Measurements from ENCODE around the gene KCNIP1.

GRCh38 chr5:170571875-170572852 is 68.3 kb downstream of the KCNIP1 start:
- TF ChIP-seq POLR2A (IDR thresholded peaks at IDR 0.05) (no peak), CTCF (IDR thresholded peaks at IDR 0.05) (no peak)

Measured in heart left ventricle (tissue), 13 donors.